Osteoblast (primary cell): ENCODE measurements around the gene DPF1. TPM values are rescaled to one million over a fixed set of nuclear protein-coding genes. Genes with fewer than 3 reads are reported as not detected.

Experiments used
- DNase-seq: peaks from one replicate; pipeline ENCODE4 v3.0.0; 2011; ENCODE audit warnings: low spot score, mixed read lengths; ENCODE audit not compliant: insufficient read length; ENCODE audit errors: missing footprints
- H2AFZ ChIP-seq: 2 replicates; pipeline ENCODE4 v1.6.0; 2011; ENCODE audit warnings: mild to moderate bottlenecking, low read length
- H3K27ac ChIP-seq: 2 replicates; pipeline ENCODE4 v1.5.1; 2011; ENCODE audit warnings: mild to moderate bottlenecking, low read depth, low read length, moderate library complexity
- H3K27me3 ChIP-seq: 2 replicates; pipeline ENCODE4 v1.6.0; 2012; ENCODE audit warnings: mild to moderate bottlenecking, control low read depth, inconsistent platforms, low read length, moderate library complexity; ENCODE audit not compliant: insufficient read depth
- H3K36me3 ChIP-seq: 2 replicates; pipeline ENCODE4 v1.5.1; 2011; ENCODE audit warnings: mild to moderate bottlenecking, low read length, control low read depth, moderate library complexity; ENCODE audit not compliant: insufficient read depth
- H3K4me1 ChIP-seq: 2 replicates; pipeline ENCODE4 v1.5.1; 2011; ENCODE audit warnings: mild to moderate bottlenecking, low read length, control low read depth, moderate library complexity; ENCODE audit not compliant: insufficient read depth
- H3K4me2 ChIP-seq: 2 replicates; pipeline ENCODE4 v1.6.0; 2011; ENCODE audit warnings: mild to moderate bottlenecking, low read length; ENCODE audit not compliant: insufficient read depth
- H3K4me3 ChIP-seq: fragments of 200-600 bp; sonication (generic); 3 replicates; pipeline ENCODE4 v1.5.1; 2012; ENCODE audit warnings: mild to moderate bottlenecking, low read length, inconsistent platforms; ENCODE audit not compliant: insufficient read depth
- H3K79me2 ChIP-seq: 2 replicates; pipeline ENCODE4 v1.6.0; 2012; ENCODE audit warnings: mild to moderate bottlenecking, low read length, control low read depth, inconsistent platforms; ENCODE audit not compliant: insufficient read depth
- H3K9me3 ChIP-seq: 2 replicates; pipeline ENCODE4 v1.5.1; 2011; ENCODE audit warnings: low read depth, low read length, control low read depth
- H4K20me1 ChIP-seq: 2 replicates; pipeline ENCODE4 v1.6.0; 2012; ENCODE audit warnings: mild to moderate bottlenecking, low read length, control low read depth; ENCODE audit not compliant: insufficient read depth
- CTCF ChIP-seq: IDR thresholded peaks from 2 replicates; pipeline ENCODE4 v1.5.1; 2011; ENCODE audit warnings: mild to moderate bottlenecking, low read depth, low read length, moderate library complexity; ENCODE audit errors: extremely low read depth
- total RNA-seq: library from RNA; depleted of rRNA; stranded (reverse); fragments of >200 nt; gene quantifications from 2 replicates; pipeline ENCODE4 v1.2.3, GENCODE V29; 2012

Gene DPF1
- total RNA-seq, 1 donor: 0.72 TPM

- no peak overlapping the region for H3K4me3 ChIP-seq
These were observed 5.6 kb upstream of the DPF1 start for GRCh38 chr19:38229585-38230073.

GRCh38 chr19:38228491-38229439, 4.7 kb upstream of the DPF1 start:
- Histone ChIP-seq H3K9me3 (no peaks in the 10 kb centered on the region), H3K27ac (no peak overlapping the region), H4K20me1 (no peaks in the 10 kb centered on the region), H3K79me2 (no peaks in the 10 kb centered on the region), H2AFZ (peak overlapping the region; percentile 29), H3K27me3 (peaks cover 6% of the 10 kb centered on the region), H3K4me1 (peaks cover 12% of the 10 kb centered on the region), H3K36me3 (no peaks in the 10 kb centered on the region), H3K4me3 (peak overlapping the region; percentile 54), H3K4me2 (peak overlapping the region; percentile 77)
- TF ChIP-seq CTCF: no peak
- peak; percentile 94 for DNase-seq

More at GRCh38 chr19:38229585-38230073, 5.6 kb upstream of the DPF1 start:
- peaks cover 6% of the 10 kb centered on the region for H3K27me3 ChIP-seq
- no peaks in the 10 kb centered on the region for H3K9me3 ChIP-seq
- H3K36me3 ChIP-seq: no peaks in the 10 kb centered on the region
- TF ChIP-seq CTCF: no peak
- peaks cover 8% of the 10 kb centered on the region for H3K4me1 ChIP-seq
- peak overlapping the region; percentile 77 for H3K4me2 ChIP-seq
- peak; percentile 98 for DNase-seq
- H3K27ac ChIP-seq: no peak overlapping the region
- no peaks in the 10 kb centered on the region for H3K79me2 ChIP-seq
- no peaks in the 10 kb centered on the region for H4K20me1 ChIP-seq
- H2AFZ ChIP-seq: no peak overlapping the region

- Histone ChIP-seq H2AFZ (no peak overlapping the region), H3K9me3 (no peaks in the 10 kb centered on the region), H3K4me3 (no peak overlapping the region), H3K79me2 (no peaks in the 10 kb centered on the region), H3K36me3 (no peaks in the 10 kb centered on the region), H3K4me2 (no peak overlapping the region), H3K27ac (no peak overlapping the region), H4K20me1 (no peaks in the 10 kb centered on the region), H3K4me1 (peaks cover 12% of the 10 kb centered on the region), H3K27me3 (peaks cover 6% of the 10 kb centered on the region)
- TF ChIP-seq CTCF: no peak
- peak; percentile 72 for DNase-seq
These were observed 4.0 kb upstream of the DPF1 start for GRCh38 chr19:38228005-38228377.
